Nephron (organoid): ENCODE measurements around the gene WWOX.

Experiments used
- H3K27ac Mint-ChIP-seq, 3 experiments: 2 replicates each; pipeline ENCODE4 v1.8.0; 2020; ENCODE audit warnings: mixed read lengths in 3 of 3, mild to moderate bottlenecking in 2 of 3, moderate library complexity in 1 of 3
- H3K27me3 Mint-ChIP-seq: 2 replicates; pipeline ENCODE4 v1.8.0; 2021; ENCODE audit warnings: low read depth, mild to moderate bottlenecking, moderate library complexity, mixed read lengths
- H3K36me3 Mint-ChIP-seq: 2 replicates; pipeline ENCODE4 v1.8.0; 2020; ENCODE audit warnings: low read depth, mixed read lengths
- H3K4me1 Mint-ChIP-seq: 2 replicates; pipeline ENCODE4 v1.8.0; 2020; ENCODE audit warnings: mixed read lengths
- H3K4me3 Mint-ChIP-seq, 3 experiments: 2 replicates each; pipeline ENCODE4 v1.8.0; 2020; ENCODE audit warnings: mild to moderate bottlenecking in 3 of 3, mixed read lengths in 3 of 3, moderate library complexity in 2 of 3
- H3K9me3 Mint-ChIP-seq: 2 replicates; pipeline ENCODE4 v1.8.0; 2020; ENCODE audit warnings: mixed read lengths
- TF ChIP-seq, protein P1 (sequence below), 3 experiments: fragments of 200-600 bp; sonication (generic); IDR thresholded peaks; one replicate each; pipeline ENCODE4 v1.5.0; 2021; ENCODE audit warnings: antibody characterized with exemption in 3 of 3; ENCODE audit not compliant: unreplicated experiment in 3 of 3

Gene WWOX

DNA sequence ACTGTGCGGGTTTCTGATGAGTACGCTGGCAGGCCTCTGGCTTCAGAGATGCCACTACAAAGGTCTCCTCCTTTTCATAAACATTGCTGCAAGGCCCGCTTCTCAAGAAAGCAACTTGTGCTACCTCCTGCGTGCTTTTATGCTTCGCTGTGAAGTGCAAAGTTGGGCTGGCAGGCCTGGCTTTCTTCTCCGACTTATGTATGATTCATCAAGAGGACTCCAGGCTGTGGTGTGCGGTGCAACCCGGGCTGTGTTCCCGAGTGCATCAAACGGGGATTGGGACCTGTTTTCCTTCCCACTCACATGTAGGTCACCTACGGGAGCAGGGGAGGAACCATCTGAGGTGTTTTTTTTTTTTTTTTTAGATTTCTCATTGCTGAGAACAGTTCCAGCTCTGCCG, 534.1 kb downstream of the WWOX start:
- Mint-ChIP-seq H3K4me1 (peaks cover 13% of the 10 kb centered on the region), H3K27ac (no peak overlapping the region), H3K27me3 (peaks cover 24% of the 10 kb centered on the region), H3K9me3 (peaks cover 8% of the 10 kb centered on the region), H3K36me3 (peaks cover 7% of the 10 kb centered on the region), H3K4me3 (no peak overlapping the region)
- TF ChIP-seq, protein P1, sequence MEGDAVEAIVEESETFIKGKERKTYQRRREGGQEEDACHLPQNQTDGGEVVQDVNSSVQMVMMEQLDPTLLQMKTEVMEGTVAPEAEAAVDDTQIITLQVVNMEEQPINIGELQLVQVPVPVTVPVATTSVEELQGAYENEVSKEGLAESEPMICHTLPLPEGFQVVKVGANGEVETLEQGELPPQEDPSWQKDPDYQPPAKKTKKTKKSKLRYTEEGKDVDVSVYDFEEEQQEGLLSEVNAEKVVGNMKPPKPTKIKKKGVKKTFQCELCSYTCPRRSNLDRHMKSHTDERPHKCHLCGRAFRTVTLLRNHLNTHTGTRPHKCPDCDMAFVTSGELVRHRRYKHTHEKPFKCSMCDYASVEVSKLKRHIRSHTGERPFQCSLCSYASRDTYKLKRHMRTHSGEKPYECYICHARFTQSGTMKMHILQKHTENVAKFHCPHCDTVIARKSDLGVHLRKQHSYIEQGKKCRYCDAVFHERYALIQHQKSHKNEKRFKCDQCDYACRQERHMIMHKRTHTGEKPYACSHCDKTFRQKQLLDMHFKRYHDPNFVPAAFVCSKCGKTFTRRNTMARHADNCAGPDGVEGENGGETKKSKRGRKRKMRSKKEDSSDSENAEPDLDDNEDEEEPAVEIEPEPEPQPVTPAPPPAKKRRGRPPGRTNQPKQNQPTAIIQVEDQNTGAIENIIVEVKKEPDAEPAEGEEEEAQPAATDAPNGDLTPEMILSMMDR (IDR thresholded peaks at IDR 0.05; ENCODE audit: unreplicated experiment in 3 of 3) = no peak

- H3K27me3 Mint-ChIP-seq = peaks cover 43% of the 10 kb centered on the region
- peaks cover 18% of the 10 kb centered on the region for H3K4me1 Mint-ChIP-seq
- H3K9me3 Mint-ChIP-seq = peaks cover 4% of the 10 kb centered on the region
- no peak overlapping the region for H3K27ac Mint-ChIP-seq
- TF ChIP-seq, protein P1 (IDR thresholded peaks at IDR 0.05; ENCODE audit: unreplicated experiment in 3 of 3) = no peak
- H3K4me3 Mint-ChIP-seq = no peak overlapping the region
- H3K36me3 Mint-ChIP-seq = peaks cover 3% of the 10 kb centered on the region
Observed at GRCh38 chr16:78635807-78636206, 536.4 kb downstream of the WWOX start.

DNA sequence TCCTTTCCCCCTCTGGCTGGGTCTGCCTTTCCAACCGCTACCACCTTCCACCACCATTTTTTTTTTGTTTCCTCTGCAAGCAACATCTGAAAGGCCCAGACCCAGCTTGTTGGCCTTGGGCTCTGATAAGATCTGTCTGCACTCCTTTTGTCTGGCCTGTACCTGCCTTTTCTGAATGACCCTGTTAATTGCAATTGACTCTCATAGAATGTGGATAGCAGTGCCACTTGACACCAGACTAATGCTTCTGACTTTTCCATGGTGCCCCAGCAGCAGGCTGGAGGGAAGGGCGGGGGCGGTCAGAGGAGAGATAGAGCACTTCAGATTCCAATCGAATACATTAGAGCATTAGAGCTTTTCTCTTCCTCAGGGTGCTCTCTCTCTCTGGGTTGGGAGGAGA, 538.9 kb downstream of the WWOX start:
- no peak overlapping the region for H3K27ac Mint-ChIP-seq
- TF ChIP-seq, protein P1 (IDR thresholded peaks at IDR 0.05; ENCODE audit: unreplicated experiment in 3 of 3) = no peak
- peaks cover 3% of the 10 kb centered on the region for H3K36me3 Mint-ChIP-seq
- peaks cover 28% of the 10 kb centered on the region for H3K4me1 Mint-ChIP-seq
- peaks cover 63% of the 10 kb centered on the region for H3K27me3 Mint-ChIP-seq
- H3K9me3 Mint-ChIP-seq = no peaks in the 10 kb centered on the region
- no peak overlapping the region for H3K4me3 Mint-ChIP-seq

DNA sequence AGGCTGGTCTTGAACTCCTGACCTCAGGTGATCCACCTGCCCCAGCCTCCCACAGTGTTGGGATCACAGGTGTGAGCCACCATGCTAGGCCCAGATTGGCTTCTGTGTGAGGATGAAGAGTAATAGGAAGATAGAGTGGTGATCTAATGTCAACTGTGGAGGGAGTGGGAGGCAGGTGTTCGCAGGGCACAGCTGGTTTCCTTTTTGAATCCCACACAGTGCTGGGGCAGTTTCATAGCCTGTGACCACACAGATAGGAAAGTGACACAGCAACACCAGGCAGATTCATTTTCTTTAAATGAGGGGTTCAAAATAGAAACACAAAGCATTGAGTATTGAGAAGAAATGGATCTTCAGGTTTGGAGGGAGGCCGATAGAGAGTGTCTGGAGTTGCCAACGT, 540.3 kb downstream of the WWOX start:
- peak overlapping the region in 1 of 3 experiments; percentile 15 for H3K4me3 Mint-ChIP-seq

GRCh38 chr16:78640886-78641285, 541.4 kb downstream of the WWOX start:
- Mint-ChIP-seq H3K36me3 (no peaks in the 10 kb centered on the region), H3K27me3 (peaks cover 54% of the 10 kb centered on the region), H3K27ac (peak overlapping the region in 1 of 3 experiments; percentile 58), H3K4me1 (peaks cover 43% of the 10 kb centered on the region), H3K9me3 (no peaks in the 10 kb centered on the region), H3K4me3 (no peak overlapping the region)
- TF ChIP-seq, protein P1 (IDR thresholded peaks at IDR 0.05; ENCODE audit: unreplicated experiment in 3 of 3) = no peak

More for the DNA sequence above, 540.3 kb downstream of the WWOX start:
- H3K9me3 Mint-ChIP-seq = no peaks in the 10 kb centered on the region
- TF ChIP-seq, protein P1 (IDR thresholded peaks at IDR 0.05; ENCODE audit: unreplicated experiment in 3 of 3) = no peak
- peak overlapping the region in 2 of 3 experiments; percentile 31 to 42 for H3K27ac Mint-ChIP-seq
- no peaks in the 10 kb centered on the region for H3K36me3 Mint-ChIP-seq
- peaks cover 64% of the 10 kb centered on the region for H3K27me3 Mint-ChIP-seq
- H3K4me1 Mint-ChIP-seq = peaks cover 32% of the 10 kb centered on the region

DNA sequence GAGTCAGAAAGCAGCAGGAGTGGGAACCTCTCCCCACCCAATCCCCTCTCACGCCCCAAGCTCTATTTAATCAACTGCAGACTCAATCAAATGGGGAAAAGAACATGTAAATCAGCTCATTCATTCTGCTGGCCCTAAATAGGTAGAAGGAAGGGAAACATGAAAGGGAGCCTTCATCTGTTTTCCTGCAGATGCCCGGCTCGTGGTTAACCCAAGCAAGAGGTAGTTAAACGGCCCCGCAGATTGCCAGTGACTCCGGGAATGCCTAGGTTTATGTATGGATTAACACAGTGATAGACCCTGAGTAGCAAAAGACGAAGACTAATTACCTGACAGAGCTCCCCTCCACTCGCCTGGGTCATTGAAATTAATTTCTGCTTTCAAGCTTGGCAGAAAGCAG, 542.0 kb downstream of the WWOX start:
- no peak overlapping the region for H3K27ac Mint-ChIP-seq
- peaks cover 45% of the 10 kb centered on the region for H3K4me1 Mint-ChIP-seq
- no peaks in the 10 kb centered on the region for H3K36me3 Mint-ChIP-seq
- no peaks in the 10 kb centered on the region for H3K9me3 Mint-ChIP-seq
- TF ChIP-seq, protein P1 (IDR thresholded peaks at IDR 0.05; ENCODE audit: unreplicated experiment in 3 of 3) = no peak
- no peak overlapping the region for H3K4me3 Mint-ChIP-seq
- peaks cover 54% of the 10 kb centered on the region for H3K27me3 Mint-ChIP-seq
